Islet precursor cell (in vitro differentiated cells): ENCODE measurements around the gene NUDT16L1.
A peak's percentile ranks its signal among the peaks of the same experiment; 100 is the strongest.
"Not testable (repeated sequence)": the region's sequence is repeated elsewhere in the genome, so short reads cannot be mapped to it uniquely, and the experiment has no call there.

ENCODE experiments used
- DNase-seq: peaks from one replicate; pipeline ENCODE4 v3.0.0-alpha.2; 2018

The NUDT16L1 gene

DNA sequence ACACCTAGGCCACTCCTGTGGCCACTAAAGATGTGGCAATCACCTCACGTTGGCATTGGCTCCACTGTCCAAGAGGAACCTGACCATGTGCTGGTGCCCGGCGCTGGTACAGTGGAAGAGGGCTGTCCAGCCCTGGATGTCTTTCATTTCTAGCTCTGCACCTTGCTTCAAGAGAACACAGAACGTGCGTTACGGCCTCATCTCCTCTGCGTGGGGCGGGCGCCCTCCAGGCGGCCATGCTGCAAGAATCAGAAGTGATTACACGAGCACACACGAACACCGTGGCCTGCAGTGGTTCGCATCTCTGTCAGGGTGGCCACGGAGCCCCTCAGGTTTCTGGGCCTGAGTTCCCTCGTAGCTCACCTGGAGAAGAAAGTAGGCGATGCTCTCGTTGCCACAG is 33.3 kb downstream of the NUDT16L1 start:
- no peak for DNase-seq

DNA sequence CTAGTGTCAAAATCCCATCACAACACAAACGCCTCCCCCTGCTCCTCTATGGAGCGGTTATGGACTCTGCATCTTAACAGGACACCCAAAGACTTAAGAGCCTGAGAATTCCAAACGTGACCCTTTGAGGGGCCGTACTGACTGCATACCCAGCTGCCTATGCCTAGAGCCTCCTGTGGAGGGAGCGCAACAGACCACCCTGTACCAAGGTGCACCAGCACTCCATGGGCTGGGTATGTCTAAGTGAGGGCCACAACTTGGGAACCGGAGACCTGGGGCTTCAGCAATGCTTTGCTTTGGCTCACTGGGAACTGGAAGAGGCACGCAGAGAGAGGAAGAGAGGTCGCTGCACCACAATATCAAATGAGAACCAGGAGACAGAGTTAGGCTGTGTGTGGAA is 35.3 kb downstream of the NUDT16L1 start:
- DNase-seq = no peak

DNA sequence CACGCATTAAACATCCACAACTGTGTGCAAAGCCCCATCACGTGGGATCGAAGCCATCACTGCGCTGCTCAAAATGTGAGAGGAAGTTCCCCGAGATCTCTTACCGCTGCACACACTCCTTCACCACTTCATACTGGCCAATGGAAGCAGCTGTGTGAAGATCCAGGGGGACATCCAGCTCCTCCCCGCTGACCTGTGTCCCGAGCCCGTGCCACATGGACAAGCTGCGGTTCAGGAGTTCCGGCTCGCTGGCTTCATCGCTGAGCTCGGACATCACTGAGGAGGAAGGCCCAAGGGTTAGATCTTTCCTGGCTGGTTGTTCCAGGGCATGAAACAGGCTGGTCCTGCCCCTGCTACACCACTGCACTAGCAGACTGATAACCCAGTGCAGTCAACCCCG is 36.5 kb downstream of the NUDT16L1 start:
- no peak for DNase-seq

DNA sequence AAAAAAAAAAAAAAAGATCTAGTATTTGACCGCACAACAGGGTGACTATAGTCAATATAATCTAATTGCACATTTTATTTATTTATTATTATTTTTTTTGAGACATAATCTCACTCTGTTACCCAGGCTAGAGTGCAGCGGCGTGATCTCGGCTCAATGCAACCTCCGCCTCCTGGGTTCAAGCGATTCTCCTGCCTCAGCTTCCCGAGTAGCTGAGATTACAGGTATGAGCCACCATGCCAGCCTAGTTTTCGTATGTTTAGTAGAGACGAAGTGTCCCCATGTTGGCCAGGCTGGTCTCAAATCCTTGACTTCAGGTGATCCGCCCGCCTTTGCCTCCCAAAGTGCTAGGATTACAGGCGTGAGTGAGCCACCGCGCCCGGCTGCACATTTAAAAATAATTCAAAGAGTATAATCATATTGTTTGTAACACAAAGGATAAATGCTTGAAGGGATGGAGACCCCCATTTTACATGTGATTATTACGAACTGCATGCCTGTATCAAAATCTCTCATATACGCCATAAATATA is 39.9 kb downstream of the NUDT16L1 start:
- DNase-seq = no peak

DNA sequence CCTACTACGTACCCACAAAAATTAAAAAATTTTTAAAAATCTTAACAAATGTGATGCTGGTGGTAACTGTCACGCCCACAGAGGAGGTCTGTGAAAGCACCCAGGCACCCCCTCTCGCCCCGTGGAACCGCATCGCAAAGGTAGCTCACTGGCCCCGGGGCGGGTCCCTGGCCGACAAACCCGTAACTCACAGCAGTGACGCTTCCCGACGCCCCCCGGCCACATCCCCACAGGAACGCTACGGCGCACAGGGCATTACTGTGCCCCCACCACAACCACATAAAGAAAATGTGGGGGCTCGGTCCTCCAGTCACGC is 40.3 kb downstream of the NUDT16L1 start:
- no peak for DNase-seq

DNA sequence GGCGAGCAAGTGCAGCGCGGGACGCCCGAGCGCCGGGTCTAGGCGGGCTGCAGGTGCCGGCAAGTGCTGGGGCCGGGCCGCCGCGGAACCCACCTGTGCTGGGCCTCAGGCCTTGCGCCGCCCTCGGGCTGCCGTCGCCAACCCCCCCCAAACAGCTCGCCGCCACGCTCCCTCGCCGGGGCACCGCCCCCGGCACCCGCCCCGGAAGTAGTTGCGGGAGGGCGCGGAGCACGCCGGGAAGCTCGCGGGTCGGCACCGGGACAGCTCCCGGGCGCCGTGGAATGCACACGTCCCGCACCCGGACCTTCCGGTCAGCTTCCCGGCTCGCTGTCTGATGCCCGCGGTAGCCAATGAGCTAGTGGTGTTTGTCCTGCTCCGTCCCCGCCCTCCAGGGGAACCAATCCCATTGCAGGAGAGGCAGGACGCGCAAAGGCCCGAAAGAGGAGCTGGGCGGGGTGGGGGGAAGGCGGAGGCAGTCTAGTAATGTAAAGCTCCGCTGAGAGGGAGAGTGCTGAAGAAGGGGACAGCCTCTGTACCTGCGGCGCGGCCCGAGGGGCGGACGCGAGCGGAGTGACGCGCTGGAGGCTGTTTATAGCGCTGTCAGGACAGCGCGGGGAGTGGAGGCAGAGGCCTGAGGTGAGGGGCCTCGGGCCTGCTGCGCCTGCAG is 40.8 kb downstream of the NUDT16L1 start, which contains the start of the genes ANKS3 and DNAAF8:
Gene ANKS3, minus strand, starts transcription at position 209 of the 667 bp plus-strand sequence. CDS start 4,122 bp downstream, outside the sequence.
Gene DNAAF8, plus strand, starts transcription at position 475 of the 667 bp plus-strand sequence. CDS start 1,978 bp downstream, outside the sequence.
- peak; percentile 99 for DNase-seq

DNA sequence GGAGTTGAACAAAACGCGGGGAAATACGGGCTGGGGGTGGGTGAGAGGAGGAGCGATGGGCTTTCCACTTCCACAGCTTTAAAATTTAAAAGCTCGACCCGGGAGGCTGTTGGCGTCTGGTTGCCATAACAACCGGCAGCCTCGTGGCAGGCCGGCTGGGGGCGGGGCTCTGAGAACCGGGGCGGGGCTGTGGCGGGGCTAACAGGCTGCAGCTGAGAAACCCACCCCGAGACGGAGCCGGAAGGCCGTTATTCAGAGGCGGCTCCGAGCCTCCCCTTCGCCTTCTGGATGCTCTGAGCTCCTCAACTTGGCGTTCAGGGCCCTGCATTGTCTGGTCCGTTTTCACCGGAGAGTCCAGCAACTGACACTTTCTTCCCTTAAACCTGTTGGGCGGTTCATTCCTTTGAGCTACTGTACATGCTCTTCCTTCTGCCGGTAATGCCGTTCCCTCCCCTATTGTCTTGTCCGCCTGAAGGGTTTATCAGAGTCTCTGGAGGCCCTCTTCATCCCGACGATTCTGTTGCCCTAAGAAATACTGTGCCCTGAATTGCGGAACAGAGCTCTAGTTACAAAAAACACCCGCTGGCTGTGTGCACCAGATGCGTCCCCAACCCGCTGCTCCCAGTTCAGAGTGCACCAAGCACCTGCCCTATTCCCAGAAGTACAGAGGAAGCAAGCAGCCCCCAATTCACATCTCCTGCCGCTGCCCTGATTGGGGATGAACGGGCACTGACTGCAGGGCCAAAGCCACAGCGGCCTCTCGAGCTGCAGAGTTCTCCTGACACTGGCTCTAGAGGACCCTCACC is 41.6 kb downstream of the NUDT16L1 start:
- DNase-seq = peak; percentile 94

DNA sequence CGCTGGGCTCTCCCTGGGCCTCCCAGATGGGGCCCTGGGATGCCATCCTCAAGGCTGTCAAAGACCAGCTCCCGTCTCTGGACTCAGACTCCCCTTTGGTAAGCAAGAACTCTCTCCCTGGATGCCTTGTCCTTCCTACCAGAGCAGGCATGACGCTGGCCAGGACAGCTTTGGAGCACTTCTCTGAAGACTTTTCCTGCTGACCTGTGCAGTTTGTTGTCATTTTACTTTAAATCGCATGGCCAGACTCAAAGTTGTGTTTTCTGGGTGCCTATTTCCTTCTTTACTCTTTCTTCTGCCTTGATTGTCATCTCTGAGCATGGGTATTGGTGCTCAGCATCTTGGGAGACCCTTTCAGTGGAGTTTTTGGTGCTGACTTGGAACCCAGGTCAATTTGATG is 43.2 kb downstream of the NUDT16L1 start:
- DNase-seq = no peak

DNA sequence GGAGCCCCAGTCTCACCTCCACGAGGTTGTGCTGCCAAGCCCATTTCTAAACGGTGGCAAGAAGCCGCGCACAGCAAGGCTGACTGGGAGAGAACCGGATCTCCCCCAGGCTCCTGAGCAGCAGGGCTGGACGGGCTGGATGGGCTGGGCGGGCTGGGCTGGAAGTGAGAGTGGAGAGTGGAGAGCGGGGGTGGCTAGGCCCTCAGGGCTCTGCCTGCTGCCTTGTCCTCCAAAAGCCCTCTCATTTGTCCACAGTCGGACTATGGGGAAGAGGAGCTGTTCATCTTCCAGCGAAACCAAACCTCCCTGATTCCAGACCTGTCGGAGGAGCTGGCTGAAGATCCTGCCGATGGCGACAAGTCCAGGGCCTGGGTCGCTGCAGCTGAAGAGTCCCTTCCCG is 44.2 kb downstream of the NUDT16L1 start:
- peak; percentile 67 for DNase-seq

DNA sequence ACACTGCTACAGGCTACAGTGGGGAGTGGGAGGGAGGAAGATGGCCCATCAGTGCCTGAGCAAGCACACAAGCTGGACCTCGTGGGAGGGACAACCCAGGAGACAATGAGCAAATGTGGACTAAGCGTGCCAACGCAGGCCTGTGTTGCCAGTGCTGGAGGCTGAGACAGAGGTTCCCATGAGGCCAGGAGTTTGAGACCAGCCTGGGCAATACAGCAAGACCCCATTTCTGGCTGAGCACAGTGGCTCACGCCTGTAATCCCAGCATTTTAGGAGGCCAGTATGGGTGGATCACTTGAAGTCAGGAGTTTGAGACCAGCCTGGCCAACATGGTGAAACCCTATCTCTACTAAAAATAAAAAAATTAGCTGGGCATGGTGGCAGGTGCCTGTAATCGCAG is 45.0 kb downstream of the NUDT16L1 start:
- DNase-seq = not testable (repeated sequence)

DNA sequence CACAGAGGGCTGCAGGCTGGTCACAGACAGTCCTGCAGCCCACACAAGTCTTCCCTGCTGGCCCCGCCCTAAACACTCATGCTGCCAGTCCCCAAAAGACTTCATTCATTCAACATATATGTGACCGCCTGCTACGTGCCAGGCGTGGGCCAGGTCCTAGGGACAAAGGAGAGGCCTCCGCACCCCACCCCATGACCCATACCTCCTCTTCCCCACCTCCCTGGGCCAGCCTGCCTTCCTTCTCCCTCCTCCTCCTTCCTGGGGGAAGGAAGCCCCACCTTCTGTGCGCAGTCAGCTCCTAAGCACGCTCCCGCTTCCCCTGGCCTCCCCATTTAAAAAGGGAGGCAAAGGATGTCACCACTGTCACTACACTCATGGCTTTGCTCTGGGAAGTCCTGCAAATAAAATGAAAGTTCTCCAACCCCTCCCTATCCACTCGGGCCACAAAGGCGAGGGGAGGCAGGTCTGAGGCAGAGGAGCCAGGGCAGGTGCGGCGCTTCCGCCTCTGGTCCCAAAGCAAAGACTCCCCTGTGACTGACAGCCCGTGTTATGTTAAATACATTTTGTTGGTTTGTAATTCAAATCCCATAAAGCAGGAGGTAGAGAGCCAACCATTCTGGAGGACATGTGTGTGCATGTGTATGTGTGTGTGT is 50.0 kb downstream of the NUDT16L1 start:
- no peak for DNase-seq

DNA sequence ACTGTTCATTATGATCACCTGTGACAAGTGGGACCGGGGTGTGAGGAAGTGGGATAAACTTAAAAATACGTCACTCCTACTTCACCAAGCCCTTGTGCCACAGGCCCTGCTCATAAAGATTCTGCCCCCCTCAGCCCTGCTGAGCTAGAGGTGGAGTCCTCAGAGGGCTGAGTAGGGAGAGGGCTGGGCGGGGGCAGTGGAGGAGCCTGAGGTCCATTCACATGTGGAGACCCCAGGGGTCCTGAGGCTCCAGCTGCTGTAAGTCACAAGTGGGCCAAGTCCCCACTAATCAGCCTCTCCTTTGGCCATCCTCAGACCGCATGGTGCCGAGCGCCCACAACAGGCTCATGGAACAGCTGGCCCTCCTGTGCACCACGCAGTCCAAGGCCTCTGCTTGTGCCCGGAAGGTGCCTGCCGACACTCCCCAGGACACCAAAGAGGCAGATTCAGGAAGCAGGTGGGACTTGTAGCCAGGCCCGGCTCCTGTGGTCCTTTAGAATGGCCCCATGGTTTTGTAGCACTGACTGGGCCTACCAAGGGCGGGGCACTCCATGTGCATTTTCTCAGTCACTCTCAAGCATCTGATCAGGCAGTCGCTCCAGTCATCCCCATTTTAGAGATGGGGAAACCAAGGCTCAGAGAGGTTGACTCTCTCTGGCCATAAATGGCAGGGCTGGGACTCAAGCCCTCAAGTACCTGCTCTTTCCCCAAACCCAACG is 51.4 kb downstream of the NUDT16L1 start:
- no peak for DNase-seq

DNA sequence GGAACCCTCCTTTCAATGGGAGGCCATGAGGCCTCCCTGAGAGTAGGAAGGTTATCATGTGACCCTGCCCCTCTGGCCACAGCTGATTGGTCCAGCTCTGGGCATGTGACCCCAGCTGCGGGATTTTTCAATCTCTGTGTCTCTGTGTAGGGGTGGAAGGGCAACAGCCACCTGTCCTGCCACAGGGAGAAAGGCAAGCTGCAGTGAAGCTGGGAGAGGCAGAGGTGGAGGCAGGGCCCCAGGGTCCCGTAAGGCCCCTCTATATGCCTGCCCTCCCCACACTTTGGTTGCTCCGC is 51.9 kb downstream of the NUDT16L1 start:
- DNase-seq = no peak
